SW 1271 (cell line): Measurements from ENCODE around the gene SOX6.
"Not testable (repeated sequence)": the region's sequence is repeated elsewhere in the genome, so short reads cannot be mapped to it uniquely, and the experiment has no call there.

Experiments used
- DNase-seq, 2 experiments: peaks; one replicate each; lab custom pipeline; 2025; lab: John Stamatoyannopoulos, UW

Gene SOX6

DNA sequence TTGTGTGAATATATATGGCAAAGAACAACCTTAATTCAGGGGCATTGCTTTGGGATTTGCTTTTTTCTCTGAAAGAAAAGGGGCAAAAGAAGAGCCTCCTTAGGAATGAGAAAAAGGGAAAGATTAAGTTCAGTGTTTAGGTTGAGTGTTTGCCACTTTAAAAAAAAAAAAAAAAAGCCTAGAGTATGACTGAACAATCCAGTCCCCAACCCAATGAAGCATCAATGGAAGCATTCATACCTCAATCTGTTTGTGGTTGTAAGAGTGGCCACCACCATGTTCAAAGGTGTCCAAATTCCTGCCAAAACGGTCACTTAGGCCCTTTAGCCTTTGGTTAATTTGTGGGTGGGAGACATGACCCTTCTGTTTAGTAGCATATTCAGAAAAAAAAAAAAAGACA, 260.6 kb downstream of the SOX6 start:
- DNase-seq, result no peak

DNA sequence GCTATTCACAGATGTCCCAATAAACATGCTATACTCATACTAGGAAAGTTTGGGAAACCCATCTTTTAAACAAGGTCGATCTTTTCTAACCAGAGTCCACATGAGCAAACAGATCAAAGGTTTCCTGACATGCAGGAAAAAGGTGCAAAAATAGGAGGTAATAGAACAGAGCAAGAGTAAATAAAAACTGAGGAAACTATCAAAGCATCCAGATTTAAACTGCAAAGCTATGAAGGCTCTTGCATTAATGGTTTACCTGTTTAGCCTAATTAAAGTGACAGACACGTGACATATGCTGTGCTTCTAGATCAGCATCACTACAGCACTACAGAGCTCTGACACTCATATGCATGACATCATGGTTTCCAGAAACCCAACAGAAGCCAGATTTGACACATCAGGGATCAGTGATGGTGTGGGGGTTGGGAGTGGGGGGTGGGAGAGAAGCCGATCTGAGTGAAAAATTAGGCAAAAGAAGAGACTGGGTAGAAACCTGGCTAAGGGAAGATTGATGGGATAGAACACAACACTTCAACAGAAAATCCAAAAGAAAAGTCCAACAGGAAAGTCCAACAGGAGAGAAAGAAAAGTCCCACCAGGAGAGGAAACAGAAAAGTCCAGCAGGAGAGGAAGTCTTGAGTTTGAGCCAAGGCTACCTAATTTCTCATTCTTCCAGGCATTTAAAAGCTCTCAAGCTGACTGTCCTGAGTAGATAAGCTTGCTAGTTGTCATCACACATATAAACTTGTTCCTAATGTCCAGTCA, 262.3 kb downstream of the SOX6 start:
- DNase-seq, result no peak

DNA sequence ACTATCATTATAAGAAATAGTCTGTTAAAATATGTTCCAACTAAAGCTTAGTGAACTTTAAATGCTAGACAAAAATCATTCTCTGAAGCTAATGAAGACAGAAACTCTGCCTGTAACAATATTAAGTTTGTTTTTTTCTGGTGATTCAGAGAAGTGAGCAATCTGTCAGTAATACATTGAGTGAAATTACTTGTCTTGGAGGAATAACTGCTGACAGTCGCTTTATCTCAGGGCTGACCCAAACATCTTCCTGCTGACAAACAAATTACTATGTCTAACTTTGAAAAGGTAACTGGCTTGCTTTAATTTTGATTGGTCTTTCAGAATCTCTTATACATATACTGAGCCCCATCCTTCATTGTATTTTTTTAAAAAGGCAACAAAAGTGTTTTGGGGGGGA, 264.5 kb downstream of the SOX6 start:
- DNase-seq, result no peak

DNA sequence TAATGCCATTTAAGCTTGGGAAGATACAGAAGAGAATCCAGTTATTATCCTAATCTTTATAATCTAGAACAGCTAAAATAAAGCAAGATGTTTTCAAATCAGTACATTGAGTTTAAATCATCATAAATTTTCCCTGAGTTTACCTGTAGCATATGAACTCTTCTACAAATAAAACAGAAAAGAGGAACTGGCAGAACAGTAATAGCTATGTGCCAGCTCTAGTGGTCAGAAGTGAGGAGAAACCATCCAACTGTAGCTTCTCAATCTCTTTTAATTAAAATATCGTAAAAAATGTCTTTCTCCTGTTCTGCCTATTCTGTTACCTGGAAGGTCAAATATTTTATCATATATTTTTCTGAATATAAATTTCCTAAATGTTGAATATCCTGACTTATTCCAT, 266.9 kb downstream of the SOX6 start:
- DNase-seq, result no peak

DNA sequence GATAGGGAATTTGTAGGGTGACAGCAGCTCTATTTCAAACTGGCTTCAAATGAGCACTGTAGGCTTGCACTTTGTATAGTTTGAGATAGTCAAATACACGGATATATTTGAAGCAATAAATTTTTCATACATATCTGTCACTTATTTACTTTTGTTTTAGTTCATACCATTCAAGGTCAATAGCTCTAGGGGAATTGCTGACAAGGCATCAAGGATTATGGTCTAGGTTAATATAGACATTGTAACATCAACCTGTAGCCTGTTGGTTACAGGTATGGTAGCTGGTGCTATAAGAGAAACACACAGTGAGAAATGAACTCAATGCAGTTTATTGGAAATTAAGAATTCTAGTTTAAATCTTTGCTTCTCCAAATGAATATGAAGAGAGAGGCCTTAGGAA, 267.6 kb downstream of the SOX6 start:
- DNase-seq, result no peak

DNA sequence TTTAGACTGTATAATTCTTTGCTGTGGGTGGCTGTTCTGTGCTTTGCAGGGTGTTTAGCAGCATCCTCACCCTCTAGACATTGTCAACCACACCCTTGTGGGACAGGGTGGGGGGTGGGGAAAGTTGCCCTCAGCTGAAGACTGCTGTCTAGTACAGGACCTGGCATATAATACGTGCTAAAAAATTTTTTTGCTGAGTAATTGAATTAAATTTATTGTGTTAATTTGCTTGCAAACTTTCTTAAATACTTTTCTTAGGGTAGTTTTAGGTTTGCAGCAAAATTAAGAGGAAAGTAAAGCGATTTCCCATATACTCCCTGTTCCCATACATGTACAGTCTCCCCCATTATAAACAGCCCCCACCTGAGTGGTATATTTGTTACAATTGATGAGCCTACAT, 268.5 kb downstream of the SOX6 start:
- no peak for DNase-seq

DNA sequence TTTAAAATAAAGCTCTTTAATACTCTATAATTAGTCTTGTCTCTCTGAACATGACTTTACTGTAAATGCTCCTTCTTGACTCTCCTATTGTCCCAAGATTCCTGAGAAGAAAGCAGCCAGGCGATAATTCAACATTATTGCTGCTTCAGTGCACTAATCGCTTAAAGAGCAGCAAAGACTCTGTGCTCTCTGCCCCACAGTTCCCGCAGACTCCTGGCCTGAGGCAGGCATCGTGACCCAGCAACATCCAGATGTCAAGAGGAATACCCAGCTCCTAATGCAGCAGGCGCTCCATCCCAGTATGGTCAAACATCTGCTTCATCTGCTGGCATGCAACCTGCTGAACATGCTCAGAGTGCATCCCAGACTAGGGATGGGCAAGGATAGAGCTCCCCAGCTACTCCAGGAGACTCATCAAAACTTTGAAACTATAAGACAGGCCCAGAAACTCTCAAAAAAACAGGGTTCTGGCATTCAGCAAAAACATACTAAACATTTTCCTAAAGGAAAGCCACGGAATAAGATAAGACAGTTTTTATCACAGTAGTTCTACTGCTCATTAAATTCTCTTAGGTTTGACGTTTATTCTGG, 270.0 kb downstream of the SOX6 start:
- DNase-seq, result no peak

DNA sequence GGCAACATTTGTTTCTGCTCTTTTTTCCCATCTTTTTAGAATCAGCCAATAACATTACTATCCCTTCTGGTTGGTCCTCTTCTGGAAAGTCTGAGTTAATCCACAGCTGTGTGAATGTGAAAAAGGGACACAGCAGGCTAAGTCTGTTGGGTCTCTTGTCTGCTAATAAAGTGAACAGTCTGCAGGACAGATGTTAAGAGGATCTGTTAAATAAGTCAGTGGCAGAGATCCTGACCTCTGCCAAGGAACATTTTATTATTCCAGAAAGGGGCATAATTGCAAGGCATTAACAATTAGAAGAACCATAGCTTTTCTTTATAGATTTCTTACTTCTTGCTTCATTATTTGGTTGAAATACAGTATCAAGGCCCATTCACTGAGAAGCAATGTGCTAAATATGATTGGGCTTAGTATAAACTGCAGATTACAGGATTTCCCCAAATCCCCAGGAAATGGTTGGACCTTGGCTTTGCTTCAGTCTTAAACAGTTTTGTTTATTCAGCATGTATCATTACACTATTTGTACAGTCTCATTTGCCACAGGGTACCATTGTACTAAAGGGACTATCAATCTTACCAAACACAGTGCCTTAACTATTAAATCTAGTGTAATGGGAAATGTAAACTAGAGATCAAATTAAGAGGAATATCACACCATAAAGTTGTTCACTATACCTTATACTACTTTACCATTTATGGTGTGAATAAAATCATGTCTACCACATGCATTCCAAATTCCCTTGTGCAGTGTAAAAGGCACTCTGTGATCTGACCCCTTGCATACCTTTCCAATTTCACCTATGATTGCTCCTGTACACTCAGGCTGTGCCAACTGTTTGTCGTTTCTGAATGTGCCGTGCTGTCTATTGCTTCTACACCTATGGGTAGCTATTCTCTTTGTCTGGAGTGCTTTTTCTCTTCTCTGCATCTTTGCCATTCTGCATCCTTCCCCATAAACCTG, 274.0 kb downstream of the SOX6 start:
- no peak for DNase-seq

DNA sequence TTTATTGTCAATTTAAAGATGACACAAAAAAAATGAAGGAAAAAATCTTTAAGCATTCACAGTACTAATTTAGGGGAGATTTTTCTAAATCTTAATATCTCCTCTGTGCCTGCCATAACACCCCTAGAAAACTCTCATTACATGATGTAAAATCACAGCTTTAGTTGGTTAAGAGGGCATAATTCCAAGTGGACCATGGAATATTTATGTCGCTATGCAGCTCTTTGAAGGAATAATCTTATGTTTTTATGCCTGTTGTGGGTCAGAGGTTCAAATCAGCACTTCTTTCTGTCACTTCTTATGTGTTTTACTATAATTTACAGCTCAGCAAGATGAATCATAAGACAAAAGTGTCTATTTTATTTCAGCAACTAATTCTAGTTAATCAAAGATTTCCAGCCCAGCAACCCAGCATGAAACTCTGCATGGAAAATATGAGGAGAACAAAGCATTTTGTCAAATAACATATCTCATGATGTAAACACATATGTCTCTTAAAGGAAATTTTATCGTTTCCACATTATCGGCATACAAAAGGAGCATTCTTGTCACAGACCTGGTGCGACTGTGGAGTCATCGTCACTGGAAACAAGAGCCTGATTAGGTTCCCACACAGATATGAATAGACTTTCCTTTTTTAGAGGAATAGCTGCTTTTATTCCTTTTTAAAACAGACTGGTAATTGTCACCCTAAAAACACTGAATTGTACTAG, 274.8 kb downstream of the SOX6 start:
- no peak for DNase-seq

DNA sequence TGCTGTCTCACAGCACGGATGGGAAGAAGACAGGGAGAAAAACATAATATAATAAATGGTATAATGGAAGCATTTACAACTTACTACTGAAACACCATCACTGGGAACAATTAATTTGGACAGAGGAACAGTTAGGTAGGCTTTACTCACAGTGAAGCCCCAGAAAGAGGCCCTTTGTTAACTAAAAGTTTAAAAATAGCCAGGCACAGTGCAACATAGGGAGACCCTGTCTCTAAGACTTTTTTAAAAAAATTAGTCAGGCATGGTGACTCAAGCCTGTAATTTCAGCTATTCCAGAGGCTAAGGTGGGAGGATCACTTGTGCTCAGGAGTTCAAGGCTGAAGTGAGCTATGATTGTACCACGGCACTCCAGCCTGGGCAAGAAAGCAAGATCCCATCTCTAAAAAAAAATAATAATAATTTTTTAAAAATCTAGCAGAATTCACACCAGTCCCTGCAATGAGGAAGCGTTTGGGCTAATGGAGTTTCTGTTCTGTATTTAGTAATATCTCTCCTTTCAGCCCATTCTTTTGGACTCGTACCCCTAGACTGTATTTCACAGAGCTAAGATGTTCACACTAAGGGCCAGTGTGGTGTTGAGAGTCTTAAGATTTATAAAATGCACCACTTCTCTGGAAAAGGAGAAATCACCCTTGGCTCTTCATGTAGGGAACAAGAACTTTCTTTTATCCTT, 275.5 kb downstream of the SOX6 start:
- DNase-seq, result no peak

DNA sequence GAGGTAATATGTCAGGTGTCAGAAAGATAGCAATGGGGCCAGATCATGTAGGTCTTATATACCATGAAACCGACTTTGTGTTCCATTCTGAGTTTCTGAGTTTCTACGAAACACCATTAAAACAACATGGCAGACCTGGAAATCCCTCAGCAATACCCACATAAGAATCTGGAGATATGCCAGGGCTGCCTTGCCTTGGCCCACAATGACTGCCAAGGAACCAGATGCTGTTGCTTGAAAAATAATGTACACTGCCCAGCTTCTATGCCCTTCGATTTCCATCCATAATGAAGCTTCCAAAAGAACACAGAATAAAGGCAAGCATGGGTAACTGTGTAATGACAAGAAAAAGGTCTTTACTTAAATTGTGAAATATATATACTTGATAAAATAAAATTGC, 277.4 kb downstream of the SOX6 start:
- DNase-seq, result no peak

DNA sequence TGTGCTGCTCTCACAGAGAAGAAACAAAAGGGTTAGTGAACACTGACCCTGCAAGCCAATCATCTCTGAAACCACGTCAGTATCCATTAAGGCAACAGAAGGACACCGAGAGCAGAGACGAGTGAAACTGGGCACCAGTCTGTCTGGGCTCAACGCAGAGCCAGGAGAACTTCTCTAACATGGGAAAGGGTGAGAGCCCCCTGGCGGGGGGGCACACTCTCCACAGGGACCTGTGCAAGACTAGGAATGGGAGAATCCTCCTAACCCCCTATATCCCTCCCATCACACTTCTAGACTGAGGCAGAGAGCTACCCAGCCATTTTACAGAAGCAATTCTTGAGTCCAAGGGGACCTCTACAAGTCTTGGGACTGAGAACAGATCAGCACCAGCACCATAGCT, 285.8 kb downstream of the SOX6 start:
- no peak for DNase-seq

DNA sequence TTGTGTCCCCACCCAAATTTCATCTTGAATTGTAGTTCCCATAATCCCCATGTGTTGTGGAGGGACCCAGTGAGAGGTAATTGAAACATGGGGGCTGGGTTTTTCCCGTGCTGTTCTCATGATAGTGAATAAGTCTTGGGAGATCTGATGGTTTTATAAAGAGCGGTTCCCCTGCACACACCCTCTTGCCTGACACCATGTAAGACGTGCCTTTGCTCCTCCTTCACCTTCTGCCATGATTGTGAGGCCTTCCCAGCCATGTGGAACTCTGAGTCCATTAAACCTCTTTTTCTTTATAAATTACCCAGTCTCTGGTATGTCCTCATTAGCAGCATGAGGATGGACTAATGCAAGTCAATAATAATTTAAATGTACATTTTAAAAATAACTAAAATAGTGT, 289.1 kb downstream of the SOX6 start:
- not testable (repeated sequence) for DNase-seq

DNA sequence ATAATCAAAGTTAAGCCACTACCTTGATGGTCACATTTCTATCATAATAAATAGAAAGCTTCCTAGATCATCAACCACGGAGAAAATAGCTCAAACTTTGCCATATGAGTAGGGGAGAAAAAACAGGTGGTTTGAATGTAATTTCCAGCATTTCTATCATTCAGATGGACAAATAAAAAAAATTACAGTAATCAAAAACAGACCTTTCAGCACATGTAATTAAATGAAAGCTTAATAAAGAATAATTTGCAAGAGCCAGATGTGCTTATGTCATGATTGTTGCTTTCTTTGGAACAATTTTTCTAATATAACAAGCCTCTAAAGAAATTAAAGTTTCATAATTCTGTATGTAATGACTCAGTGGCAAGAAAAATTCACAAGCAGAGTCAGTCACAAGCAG, 297.0 kb downstream of the SOX6 start:
- no peak for DNase-seq

DNA sequence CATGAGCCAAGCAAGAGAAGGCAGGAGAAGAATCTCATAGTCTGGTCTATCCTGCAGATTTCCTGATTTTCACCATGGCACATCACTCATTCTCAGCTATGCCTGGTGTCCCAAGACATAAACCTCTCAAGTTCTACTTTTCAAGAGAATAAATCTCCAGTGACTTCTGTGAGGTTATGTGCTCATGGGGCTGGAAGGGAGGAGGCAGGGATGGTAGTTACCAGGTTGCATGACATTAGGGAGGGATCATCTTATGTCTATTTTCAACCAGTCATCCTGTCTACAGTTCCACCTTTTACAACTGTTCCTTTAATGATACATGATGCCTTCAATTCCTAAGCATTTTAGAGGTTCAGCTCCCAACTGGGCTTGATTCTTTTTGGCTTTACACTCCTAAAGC, 297.7 kb downstream of the SOX6 start:
- DNase-seq, result no peak

DNA sequence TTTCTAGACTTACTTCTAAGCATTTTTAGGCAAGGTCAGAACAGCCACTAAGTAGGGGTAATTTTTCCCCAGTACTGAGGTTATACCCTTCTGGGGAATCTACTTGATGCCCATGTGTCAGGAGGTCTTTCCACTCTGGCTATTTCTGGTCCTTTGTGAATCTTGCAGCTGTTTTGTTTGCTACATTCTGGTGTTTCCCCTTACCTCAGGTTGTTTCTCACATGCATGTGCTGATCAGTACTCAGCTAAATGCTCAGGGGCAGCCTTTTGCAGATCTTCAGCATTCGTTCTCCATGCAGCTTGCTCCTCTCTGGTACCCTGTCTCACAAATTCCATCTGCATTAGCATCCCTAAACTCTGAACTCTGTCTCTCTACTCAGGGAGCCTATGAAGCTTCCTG, 303.6 kb downstream of the SOX6 start:
- no peak for DNase-seq

DNA sequence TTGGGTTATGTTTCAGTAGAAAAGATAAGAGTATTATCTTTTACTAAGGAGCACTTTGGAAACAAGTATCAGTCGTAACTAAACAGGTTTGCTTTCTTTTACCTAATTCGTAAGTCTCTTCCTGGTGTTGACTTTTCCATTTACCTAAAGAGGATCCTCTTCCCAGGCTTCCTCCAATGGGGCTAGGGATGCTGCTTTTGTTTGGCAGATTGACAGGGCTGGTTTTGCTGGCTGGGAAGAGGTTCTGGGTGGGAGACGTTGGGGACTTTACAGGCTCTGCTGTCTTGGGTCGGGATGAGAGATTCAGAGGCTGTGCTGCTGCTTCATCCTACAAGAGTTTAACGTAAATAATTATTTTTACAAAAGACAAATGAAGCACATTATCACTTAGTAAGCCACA, 306.7 kb downstream of the SOX6 start:
- DNase-seq, result no peak

DNA sequence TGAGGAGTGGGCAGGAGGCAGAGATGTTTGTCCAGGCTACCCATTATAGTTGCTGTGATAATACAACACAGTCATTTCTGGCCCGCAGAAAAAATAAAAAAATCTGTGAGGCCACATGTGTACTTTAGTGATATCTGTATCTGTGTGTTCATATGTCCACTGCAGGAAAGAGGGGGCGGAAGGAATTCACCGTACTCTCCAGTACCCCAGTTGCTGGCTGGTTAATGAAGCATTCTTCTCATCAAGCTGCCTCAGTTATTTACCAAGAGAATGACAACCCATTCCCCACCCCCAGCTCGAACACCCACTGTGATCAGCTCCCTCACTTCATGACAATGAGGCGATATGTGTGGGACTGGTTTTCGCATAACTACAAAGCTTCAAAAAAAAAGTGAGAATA, 309.3 kb downstream of the SOX6 start:
- no peak for DNase-seq

DNA sequence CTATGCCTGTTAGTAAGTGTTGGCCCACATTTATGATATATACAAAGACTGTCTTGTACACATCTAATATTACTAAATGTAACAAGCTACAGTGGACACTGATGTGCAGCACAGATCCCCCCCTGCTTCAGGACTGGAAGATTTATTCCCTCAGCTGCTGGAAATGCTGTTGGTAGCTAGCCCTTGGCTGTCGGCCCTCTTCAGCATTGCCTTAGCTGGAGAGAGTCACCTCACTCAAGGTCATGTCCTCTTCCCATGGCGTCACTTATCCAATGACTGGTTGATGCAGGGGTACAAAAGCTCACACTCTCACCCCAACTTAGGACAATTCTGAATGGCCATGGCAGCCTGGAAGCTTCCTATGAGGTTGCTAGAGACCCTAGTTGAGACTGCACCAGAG, 312.7 kb downstream of the SOX6 start:
- no peak for DNase-seq

DNA sequence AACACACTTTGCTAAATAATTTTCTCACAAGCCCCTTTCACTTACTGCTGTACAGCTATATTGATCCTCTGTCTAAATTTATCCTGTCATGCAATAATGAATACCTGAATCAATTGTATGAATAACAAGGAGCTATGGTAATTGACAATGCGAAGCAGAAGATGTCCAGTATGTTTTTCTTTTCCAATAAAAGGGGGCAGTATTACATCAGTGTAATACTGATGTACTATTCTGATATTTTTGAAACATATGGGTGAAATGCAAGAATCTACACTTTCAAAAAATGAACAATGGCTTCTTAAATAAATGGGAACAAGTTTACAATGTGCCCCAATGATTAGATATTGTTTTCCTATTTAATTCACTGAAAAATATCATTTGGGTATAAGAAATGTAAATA, 315.1 kb downstream of the SOX6 start:
- DNase-seq, result no peak

DNA sequence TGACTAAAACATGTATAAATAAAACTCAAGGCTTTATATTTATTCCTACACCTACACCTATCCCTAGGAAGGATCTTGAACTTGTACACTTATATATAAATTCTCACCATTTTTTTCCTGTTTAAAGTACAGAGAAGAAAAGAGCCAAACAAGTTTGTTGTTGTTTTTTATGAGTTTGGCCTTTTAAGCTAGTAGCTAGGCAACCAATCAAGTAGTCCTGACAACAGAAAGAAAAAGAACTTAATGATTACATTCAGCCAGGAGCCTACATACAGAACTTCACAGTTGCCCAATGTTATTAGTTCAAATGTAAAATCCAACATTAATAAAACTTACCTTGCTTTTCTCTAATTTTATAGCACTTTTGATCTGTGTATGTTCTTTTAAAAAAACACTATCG, 316.2 kb downstream of the SOX6 start:
- DNase-seq, result no peak

DNA sequence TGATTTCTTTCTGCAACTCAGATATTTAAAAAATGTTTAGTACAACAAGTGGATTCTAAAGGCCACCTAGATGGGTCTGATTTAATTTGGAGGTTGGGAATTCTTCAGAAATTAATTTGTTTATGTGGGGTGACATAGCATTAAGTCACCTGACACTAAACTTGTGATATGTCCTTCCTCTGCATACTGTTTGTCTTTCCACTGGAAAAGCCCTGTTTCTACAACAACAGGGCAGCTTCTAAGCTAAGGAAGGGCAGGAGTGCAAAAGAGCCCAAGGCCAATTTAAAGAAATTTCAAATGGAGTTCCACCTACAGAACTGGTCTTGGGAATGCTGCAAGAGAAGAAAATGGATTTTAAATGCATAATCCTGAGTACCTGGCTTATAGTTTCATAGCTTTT, 319.2 kb downstream of the SOX6 start:
- DNase-seq, result no peak
